Panc1 (cell line): ENCODE data around the gene GLOD4. TPM values are rescaled to one million over a fixed set of nuclear protein-coding genes. Genes with fewer than 3 reads are reported as not detected.

Source experiments
- ATAC-seq: fragments of 200-7000 bp; cut with Tn5 transposase; 2 replicates; pipeline ENCODE4 v1.9.1; 2020; ENCODE audit warnings: mild to moderate bottlenecking, moderate library complexity
- BruUV-seq: library from RNA; stranded (reverse); fragments of 400-500 nt; replicated peaks from 2 replicates; lab custom pipeline; 2021; lab: Mats Ljungman, UMichigan
- CTCF ChIA-PET: fragments of 300-600 bp; sonication (Branson Sonifier 250); formaldehyde crosslinking; loops from one replicate; lab custom pipeline; 2022; ENCODE audit warnings: antibody characterized with exemption; lab: Charles Lee
- POLR2A ChIA-PET: fragments of 300-600 bp; sonication (Branson Sonifier 250); formaldehyde crosslinking; loops from one replicate; lab custom pipeline; 2022; ENCODE audit warnings: antibody characterized with exemption; lab: Charles Lee
- DNase-seq: peaks from one replicate; pipeline ENCODE4 v3.0.0-alpha.2; 2010; ENCODE audit warnings: low read depth, low spot score
- H3K27ac ChIP-seq: 2 replicates; pipeline ENCODE4 v1.5.1; 2011; ENCODE audit warnings: mild to moderate bottlenecking, low read length, inconsistent platforms
- H3K27me3 ChIP-seq: fragments of 200-500 bp; sonication (Bioruptor generic); 2 replicates; pipeline ENCODE4 v1.6.0; 2014; ENCODE audit warnings: low read length, inconsistent platforms; ENCODE audit not compliant: control insufficient read depth, insufficient read depth
- H3K36me3 ChIP-seq: fragments of 200-500 bp; sonication (Bioruptor generic); 2 replicates; pipeline ENCODE4 v1.5.1; 2014; ENCODE audit warnings: inconsistent platforms, mild to moderate bottlenecking, low read length, moderate library complexity; ENCODE audit not compliant: control insufficient read depth, insufficient read depth
- H3K4me1 ChIP-seq: 2 replicates; pipeline ENCODE4 v1.5.1; 2011; ENCODE audit warnings: inconsistent platforms, mild to moderate bottlenecking, low read length, moderate library complexity; ENCODE audit not compliant: control insufficient read depth, insufficient read depth
- H3K4me3 ChIP-seq, 2 experiments: 2 replicates each; pipeline ENCODE4 v1.5.1; 2011 to 2012; ENCODE audit warnings: low read depth in 2 of 2, low read length in 2 of 2, mild to moderate bottlenecking in 2 of 2, inconsistent platforms in 1 of 2, moderate library complexity in 1 of 2
- H3K9me3 ChIP-seq: fragments of 200-500 bp; sonication (Bioruptor generic); 2 replicates; pipeline ENCODE4 v1.5.1; 2014; ENCODE audit warnings: low read depth, mild to moderate bottlenecking, inconsistent platforms, low read length, moderate library complexity; ENCODE audit not compliant: control insufficient read depth, insufficient read depth
- POLR2AphosphoS5 ChIP-seq: IDR thresholded peaks from 2 replicates; pipeline ENCODE4 v1.6.1; 2012; ENCODE audit warnings: mild to moderate bottlenecking, low read depth, low read length, moderate library complexity
- REST ChIP-seq, 2 experiments: IDR thresholded peaks; 2 replicates each; pipeline ENCODE4 v1.6.1; 2011 to 2012; ENCODE audit warnings: low read depth in 2 of 2, control low read depth in 1 of 2, low read length in 1 of 2, mild to moderate bottlenecking in 1 of 2, moderate library complexity in 1 of 2; ENCODE audit not compliant: insufficient read depth in 1 of 2
- SIN3A ChIP-seq: IDR thresholded peaks from 2 replicates; pipeline ENCODE4 v1.6.1; 2012; ENCODE audit warnings: low read depth, mild to moderate bottlenecking, low read length, moderate library complexity, borderline replicate concordance; ENCODE audit not compliant: insufficient read depth
- TCF7L2 ChIP-seq: IDR thresholded peaks from 2 replicates; pipeline ENCODE4 v1.6.1; 2011; ENCODE audit warnings: mild to moderate bottlenecking, low read depth, low read length, inconsistent platforms
- in situ Hi-C: cut with HindIII; loops from 2 replicates; pipeline ENCODE4 v1.10.0; 2016; ENCODE audit warnings: low sequenced_read_pairs, low pct_unique_long_range_greater_than_20kb
- intact Hi-C: fragments of 100-400 bp; cut with micrococcal nuclease; formaldehyde crosslinking; loops from one replicate; pipeline ENCODE4 v1.10.0; 2022; ENCODE audit not compliant: unreplicated experiment
- total RNA-seq: library from RNA; stranded (reverse); gene quantifications from one replicate; pipeline ENCODE4 v1.2.1, GENCODE V29; 2021; ENCODE audit not compliant: unreplicated experiment
- TF ChIP-seq, protein P1 (sequence below): fragments of 450-650 bp; IDR thresholded peaks from 2 replicates; pipeline ENCODE4 v1.5.1; 2017; ENCODE audit warnings: mild to moderate bottlenecking

GLOD4 gene
- total RNA-seq, 1 experiment from 2014 or later, result 57.8 TPM

GRCh38 chr17:745406-745805, 36.7 kb downstream of the GLOD4 start:
- H3K9me3 ChIP-seq, result no peaks in the 10 kb centered on the region
- H3K27me3 ChIP-seq, result no peaks in the 10 kb centered on the region
- no peaks in the 10 kb centered on the region for H3K4me1 ChIP-seq
- CTCF ChIA-PET, result no interaction called here
- no peak for DNase-seq
- ATAC-seq, result no peak
- H3K36me3 ChIP-seq, result peaks cover 6% of the 10 kb centered on the region
- H3K27ac ChIP-seq, result no peak overlapping the region
- intact Hi-C loops, result no loop called here
- H3K4me3 ChIP-seq, result no peak overlapping the region
- POLR2A ChIA-PET, result no interaction called here
- TF ChIP-seq TCF7L2, result no peak
- TF ChIP-seq SIN3A, result no peak
- no peak for TF ChIP-seq REST (IDR thresholded peaks at IDR 0.05; ENCODE audit: insufficient read depth in 1 of 2, low read depth in 2 of 2, low read length in 1 of 2)
- no peak for TF ChIP-seq POLR2AphosphoS5
- TF ChIP-seq, protein P1, sequence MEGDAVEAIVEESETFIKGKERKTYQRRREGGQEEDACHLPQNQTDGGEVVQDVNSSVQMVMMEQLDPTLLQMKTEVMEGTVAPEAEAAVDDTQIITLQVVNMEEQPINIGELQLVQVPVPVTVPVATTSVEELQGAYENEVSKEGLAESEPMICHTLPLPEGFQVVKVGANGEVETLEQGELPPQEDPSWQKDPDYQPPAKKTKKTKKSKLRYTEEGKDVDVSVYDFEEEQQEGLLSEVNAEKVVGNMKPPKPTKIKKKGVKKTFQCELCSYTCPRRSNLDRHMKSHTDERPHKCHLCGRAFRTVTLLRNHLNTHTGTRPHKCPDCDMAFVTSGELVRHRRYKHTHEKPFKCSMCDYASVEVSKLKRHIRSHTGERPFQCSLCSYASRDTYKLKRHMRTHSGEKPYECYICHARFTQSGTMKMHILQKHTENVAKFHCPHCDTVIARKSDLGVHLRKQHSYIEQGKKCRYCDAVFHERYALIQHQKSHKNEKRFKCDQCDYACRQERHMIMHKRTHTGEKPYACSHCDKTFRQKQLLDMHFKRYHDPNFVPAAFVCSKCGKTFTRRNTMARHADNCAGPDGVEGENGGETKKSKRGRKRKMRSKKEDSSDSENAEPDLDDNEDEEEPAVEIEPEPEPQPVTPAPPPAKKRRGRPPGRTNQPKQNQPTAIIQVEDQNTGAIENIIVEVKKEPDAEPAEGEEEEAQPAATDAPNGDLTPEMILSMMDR, result no peak
- BruUV-seq, result no TSS peak
- in situ Hi-C loops, result no loop called here

- Histone ChIP-seq H3K4me3 (no peak overlapping the region), H3K9me3 (no peaks in the 10 kb centered on the region), H3K36me3 (peaks cover 6% of the 10 kb centered on the region), H3K4me1 (no peaks in the 10 kb centered on the region), H3K27me3 (no peaks in the 10 kb centered on the region), H3K27ac (no peak overlapping the region)
- in situ Hi-C loops (no loop called here), intact Hi-C loops (no loop called here)
- TF ChIP-seq, protein P1, result no peak
- TF ChIP-seq REST (IDR thresholded peaks at IDR 0.05; ENCODE audit: insufficient read depth in 1 of 2, low read depth in 2 of 2, low read length in 1 of 2) (no peak), POLR2AphosphoS5 (no peak), SIN3A (no peak), TCF7L2 (no peak)
- no peak for ATAC-seq
- ChIA-PET POLR2A (no interaction called here), CTCF (no interaction called here)
- BruUV-seq, result no TSS peak
- DNase-seq, result no peak
Observed at GRCh38 chr17:744937-745336, 37.1 kb downstream of the GLOD4 start.
